Peyer's patch (tissue), 4 donors: ENCODE results near the gene SPATA2L. TPM values are rescaled to one million over a fixed set of nuclear protein-coding genes. Genes with fewer than 3 reads are reported as not detected.

Source experiments
- DNase-seq, 3 donors: peaks; one replicate each; pipeline ENCODE4 v3.0.0-alpha.2; 2017 to 2019
- H3K27ac ChIP-seq, 4 donors: fragments of 200-600 bp; sonication (generic); one replicate each; pipeline ENCODE4 v1.5.1; 2016 to 2019
- H3K27me3 ChIP-seq, 2 donors: fragments of 200-600 bp; sonication (generic); one replicate each; pipeline ENCODE4 v1.5.1; 2019
- H3K36me3 ChIP-seq, 3 donors: fragments of 200-600 bp; sonication (generic); one replicate each; pipeline ENCODE4 v1.5.1; 2016 to 2019
- H3K4me1 ChIP-seq, 4 donors: fragments of 200-600 bp; sonication (generic); one replicate each; pipeline ENCODE4 v1.5.1; 2016 to 2019
- H3K4me3 ChIP-seq, 4 donors: fragments of 200-600 bp; sonication (generic); 1 replicate in 3 of 4; 2 replicates in 1 of 4; pipeline ENCODE4 v1.5.1; 2016 to 2019; ENCODE audit warnings: mild to moderate bottlenecking in 1 of 4
- H3K9me3 ChIP-seq, 4 donors: fragments of 200-600 bp; sonication (generic); one replicate each; pipeline ENCODE4 v1.5.1; 2016 to 2019; ENCODE audit warnings: mild to moderate bottlenecking in 1 of 4
- CTCF ChIP-seq, 6 experiments: fragments of 450-650 bp in 4 of 6; fragments of 200-600 bp in 2 of 6; sonication (generic) in 1 of 6; IDR thresholded peaks; one replicate each; pipeline ENCODE4 v1.5.1; 2017 to 2019; ENCODE audit warnings: antibody characterized with exemption in 6 of 6, mild to moderate bottlenecking in 3 of 6, moderate library complexity in 1 of 6
- POLR2A ChIP-seq, 2 donors: fragments of 450-650 bp; IDR thresholded peaks; one replicate each; pipeline ENCODE4 v1.5.1; 2017; ENCODE audit warnings: antibody characterized with exemption in 2 of 2, mild to moderate bottlenecking in 2 of 2, moderate library complexity in 2 of 2
- total RNA-seq, 4 donors: library from RNA; depleted of rRNA; stranded (reverse); fragments of >200 nt; gene quantifications; one replicate each; pipeline ENCODE4 v1.1.0, GENCODE V29; 2016

SPATA2L gene
- total RNA-seq, 4 donors from 2014 or later = 19.0 to 44.7 (median 36.7) TPM

- no peaks in the 10 kb centered on the region for H3K27me3 ChIP-seq
- peaks cover 7 to 25% (median 16%) of the 10 kb centered on the region in 4 donors for H3K4me1 ChIP-seq
- TF ChIP-seq CTCF (IDR thresholded peaks at IDR 0.05) = no peak
- no peak for TF ChIP-seq POLR2A (IDR thresholded peaks at IDR 0.05)
- no peak for DNase-seq
- no peaks in the 10 kb centered on the region for H3K9me3 ChIP-seq
- H3K36me3 ChIP-seq = peaks cover 0 to 92% (median 0%) of the 10 kb centered on the region in 3 donors
- no peak overlapping the region for H3K27ac ChIP-seq
- H3K4me3 ChIP-seq = no peak overlapping the region
These were observed 26.1 kb upstream of the SPATA2L start for GRCh38 chr16:89727406-89728120.

- no peaks in the 10 kb centered on the region for H3K9me3 ChIP-seq
- peaks cover 0 to 54% (median 0%) of the 10 kb centered on the region in 3 donors for H3K36me3 ChIP-seq
- no peaks in the 10 kb centered on the region for H3K27me3 ChIP-seq
- H3K27ac ChIP-seq = peak overlapping the region; percentile 98 to 99 (median 98)
- DNase-seq = peak in 2 of 3 donors; percentile 55 to 87
- H3K4me1 ChIP-seq = peaks cover 13 to 33% (median 23%) of the 10 kb centered on the region in 4 donors
- TF ChIP-seq CTCF (IDR thresholded peaks at IDR 0.05) (no peak), POLR2A (IDR thresholded peaks at IDR 0.05) (no peak)
- H3K4me3 ChIP-seq = peak overlapping the region in 3 of 4 donors; percentile 82 to 98 (median 91)
These were observed 22.1 kb upstream of the SPATA2L start for GRCh38 chr16:89723279-89724250.

- TF ChIP-seq POLR2A (IDR thresholded peaks at IDR 0.05) (peak; percentile 70 to 77), CTCF (IDR thresholded peaks at IDR 0.05) (peak in 1 of 6 experiments; percentile 6)
- H3K4me1 ChIP-seq = peaks cover 13 to 40% (median 23%) of the 10 kb centered on the region in 4 donors
These were observed 21.1 kb upstream of the SPATA2L start for GRCh38 chr16:89722392-89723278.

GRCh38 chr16:89721546-89722391, 20.3 kb upstream of the SPATA2L start:
- Histone ChIP-seq H3K9me3 (no peaks in the 10 kb centered on the region), H3K27me3 (no peaks in the 10 kb centered on the region), H3K36me3 (peaks cover 0 to 38% (median 0%) of the 10 kb centered on the region in 3 donors), H3K4me1 (peaks cover 13 to 40% (median 23%) of the 10 kb centered on the region in 4 donors), H3K4me3 (peak overlapping the region; percentile 82 to 98 (median 94)), H3K27ac (peak overlapping the region; percentile 98 to 99 (median 98))
- no peak for TF ChIP-seq CTCF (IDR thresholded peaks at IDR 0.05)
- TF ChIP-seq POLR2A (IDR thresholded peaks at IDR 0.05) = peak; percentile 25 to 35
- DNase-seq = peak; percentile 81 to 91 (median 85)

More at GRCh38 chr16:89722392-89723278, 21.1 kb upstream of the SPATA2L start:
- H3K9me3 ChIP-seq = no peaks in the 10 kb centered on the region
- DNase-seq = peak; percentile 71 to 95 (median 93)
- no peaks in the 10 kb centered on the region for H3K27me3 ChIP-seq
- peaks cover 0 to 47% (median 0%) of the 10 kb centered on the region in 3 donors for H3K36me3 ChIP-seq
- H3K27ac ChIP-seq = peak overlapping the region; percentile 98 to 99 (median 98)
- peak overlapping the region; percentile 82 to 98 (median 94) for H3K4me3 ChIP-seq
